GM23338 (cell line): ENCODE measurements around the gene COPB1. TPM values are rescaled to one million over a fixed set of nuclear protein-coding genes. Genes with fewer than 3 reads are reported as not detected.

Experiments used
- ATAC-seq: fragments of 200-7000 bp; cut with Tn5 transposase; 3 replicates; pipeline ENCODE4 v1.9.1; 2020
- DNase-seq: peaks from one replicate; pipeline ENCODE4 v3.0.0-alpha.2; 2015; ENCODE audit warnings: low spot score
- H2AFZ ChIP-seq: fragments of 200-600 bp; sonication (generic); 2 replicates; pipeline ENCODE4 v1.8.0; 2016; ENCODE audit warnings: antibody characterized with exemption, mild to moderate bottlenecking, moderate library complexity
- H3F3A ChIP-seq: fragments of 200-600 bp; sonication (generic); replicated peaks from 2 replicates; pipeline ENCODE4 v1.8.0; 2017; ENCODE audit warnings: antibody characterized with exemption, mixed run types, low read depth
- H3K27ac ChIP-seq: fragments of 200-600 bp; sonication (generic); 2 replicates; pipeline ENCODE4 v1.6.1; 2016; ENCODE audit warnings: low read depth
- H3K27me3 ChIP-seq: fragments of 200-600 bp; sonication (generic); 2 replicates; pipeline ENCODE4 v1.8.0; 2016; ENCODE audit warnings: mild to moderate bottlenecking, mixed run types, moderate library complexity; ENCODE audit not compliant: insufficient read depth
- H3K36me3 ChIP-seq: fragments of 200-600 bp; sonication (generic); 2 replicates; pipeline ENCODE4 v1.8.0; 2016; ENCODE audit warnings: mild to moderate bottlenecking; ENCODE audit not compliant: insufficient read depth
- H3K4me1 ChIP-seq: fragments of 200-600 bp; sonication (generic); 2 replicates; pipeline ENCODE4 v1.8.0; 2016; ENCODE audit warnings: mild to moderate bottlenecking, moderate library complexity; ENCODE audit not compliant: insufficient read depth
- H3K4me2 ChIP-seq: fragments of 200-600 bp; sonication (generic); 2 replicates; pipeline ENCODE4 v1.7.1; 2017; ENCODE audit warnings: mixed run types
- H3K4me3 ChIP-seq: fragments of 200-600 bp; sonication (generic); 2 replicates; pipeline ENCODE4 v1.6.1; 2016; ENCODE audit warnings: mixed run types
- H3K79me2 ChIP-seq: fragments of 200-600 bp; sonication (generic); replicated peaks from 2 replicates; pipeline ENCODE4 v1.8.0; 2017; ENCODE audit warnings: mild to moderate bottlenecking; ENCODE audit not compliant: insufficient read depth
- H3K9me2 ChIP-seq: fragments of 200-600 bp; sonication (generic); 2 replicates; pipeline ENCODE4 v1.8.0; 2017; ENCODE audit not compliant: insufficient read depth
- H4K20me1 ChIP-seq: fragments of 200-600 bp; sonication (generic); replicated peaks from 2 replicates; pipeline ENCODE4 v1.8.0; 2017; ENCODE audit warnings: mild to moderate bottlenecking; ENCODE audit not compliant: insufficient read depth
- H3K27ac Mint-ChIP-seq: 2 replicates; pipeline ENCODE4 v1.8.0; 2020; ENCODE audit warnings: inconsistent platforms, mild to moderate bottlenecking, moderate library complexity, mixed read lengths
- H3K27me3 Mint-ChIP-seq: 3 replicates; pipeline ENCODE4 v1.8.0; 2022; ENCODE audit warnings: low read depth, mild to moderate bottlenecking, moderate library complexity, mixed read lengths, inconsistent platforms; ENCODE audit not compliant: insufficient read depth, poor library complexity
- H3K36me3 Mint-ChIP-seq: 3 replicates; pipeline ENCODE4 v1.8.0; 2021; ENCODE audit warnings: low read depth, mild to moderate bottlenecking, inconsistent platforms, moderate library complexity, mixed read lengths
- H3K4me1 Mint-ChIP-seq: 3 replicates; pipeline ENCODE4 v1.8.0; 2020; ENCODE audit warnings: mild to moderate bottlenecking, inconsistent platforms, mixed read lengths
- H3K4me3 Mint-ChIP-seq: 3 replicates; pipeline ENCODE4 v1.8.0; 2021; ENCODE audit warnings: moderate library complexity, mild to moderate bottlenecking, inconsistent platforms, mixed read lengths
- H3K9me3 Mint-ChIP-seq: 3 replicates; pipeline ENCODE4 v1.8.0; 2020; ENCODE audit warnings: moderate library complexity, mild to moderate bottlenecking, inconsistent platforms, mixed read lengths
- CREB1 ChIP-seq: fragments of 250-450 bp; sonication (Bioruptor Pico); IDR thresholded peaks from 2 replicates; pipeline ENCODE4 v1.5.0; 2020; ENCODE audit warnings: low read depth, mild to moderate bottlenecking, moderate library complexity
- EZH2phosphoT487 ChIP-seq: fragments of 200-600 bp; sonication (generic); IDR thresholded peaks from one replicate; pipeline ENCODE4 v1.8.1; 2018; ENCODE audit warnings: antibody characterized with exemption; ENCODE audit not compliant: unreplicated experiment
- JUNB ChIP-seq: IDR thresholded peaks from one replicate; pipeline ENCODE4 v1.6.1; 2016; ENCODE audit warnings: antibody characterized with exemption; ENCODE audit not compliant: unreplicated experiment
- NANOG ChIP-seq: IDR thresholded peaks from 2 replicates; pipeline ENCODE4 v1.6.1; 2016; ENCODE audit warnings: antibody characterized with exemption, borderline replicate concordance
- POLR2AphosphoS5 ChIP-seq: IDR thresholded peaks from 2 replicates; pipeline ENCODE4 v1.6.1; 2016; ENCODE audit warnings: antibody characterized with exemption, low read depth
- STAT1 ChIP-seq: IDR thresholded peaks from one replicate; pipeline ENCODE4 v1.6.1; 2016; ENCODE audit warnings: antibody characterized with exemption; ENCODE audit not compliant: unreplicated experiment
- ZNF114 ChIP-seq: fragments of 250-450 bp; sonication (Bioruptor Pico); IDR thresholded peaks from 2 replicates; pipeline ENCODE4 v1.5.0; 2020; ENCODE audit warnings: mild to moderate bottlenecking, moderate library complexity
- ZNF331 ChIP-seq: fragments of 250-450 bp; sonication (Bioruptor Pico); IDR thresholded peaks from 2 replicates; pipeline ENCODE4 v1.5.0; 2020; ENCODE audit warnings: low read depth, mild to moderate bottlenecking, moderate library complexity
- polyA plus RNA-seq: library from polyadenylated mRNA; unstranded; fragments of >200 nt; fragmentation: Nextera tagmentation; extraction: Ambion mirVana; gene quantifications from 2 replicates; pipeline ENCODE4 v1.2.1, GENCODE V29; 2016
- total RNA-seq: library from RNA; depleted of rRNA; stranded (reverse); fragments of >200 nt; shearing (Covaris generic); gene quantifications from 2 replicates; pipeline ENCODE4 v1.2.3, GENCODE V29; 2014
- TF ChIP-seq, protein P1 (sequence below), 2 experiments: fragments of 200-600 bp in 1 of 2; sonication (generic) in 1 of 2; conservative IDR thresholded peaks; 2 replicates each; pipeline versions ENCODE4 v1.5.1 to v1.6.1; 2016 to 2017; ENCODE audit warnings: antibody characterized with exemption in 2 of 2, low read depth in 2 of 2, mild to moderate bottlenecking in 2 of 2, moderate library complexity in 1 of 2
- TF ChIP-seq, protein P2 (sequence below): IDR thresholded peaks from one replicate; pipeline ENCODE4 v1.6.1; 2018; ENCODE audit warnings: antibody characterized with exemption; ENCODE audit not compliant: unreplicated experiment
- TF ChIP-seq, protein P3 (sequence below): IDR thresholded peaks from 2 replicates; pipeline ENCODE4 v1.6.1; 2016; ENCODE audit warnings: antibody characterized with exemption

COPB1 gene
- total and polyA plus RNA-seq, 2 experiments from 2014 or later = 42.3 to 104 TPM

DNA sequence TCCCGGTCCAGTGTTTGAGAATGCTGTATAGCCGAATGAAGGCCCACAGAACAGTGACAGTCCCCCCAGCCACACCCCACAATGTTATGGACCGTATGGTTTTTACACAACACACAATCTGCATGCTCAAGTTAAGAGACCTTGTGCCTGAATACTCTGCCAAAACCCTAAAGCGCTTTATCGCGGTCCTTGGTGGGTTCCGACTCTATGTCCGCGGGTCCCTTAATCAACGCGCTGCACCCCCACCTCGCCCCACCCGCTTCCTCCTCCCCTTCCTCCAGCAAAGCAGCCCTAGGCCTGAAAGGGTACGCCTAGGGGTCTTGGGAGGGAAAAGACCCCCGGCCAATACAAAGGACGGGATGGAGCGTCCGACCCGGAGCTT, 442 bp downstream of the COPB1 start (continued):
- TF ChIP-seq, protein P1, sequence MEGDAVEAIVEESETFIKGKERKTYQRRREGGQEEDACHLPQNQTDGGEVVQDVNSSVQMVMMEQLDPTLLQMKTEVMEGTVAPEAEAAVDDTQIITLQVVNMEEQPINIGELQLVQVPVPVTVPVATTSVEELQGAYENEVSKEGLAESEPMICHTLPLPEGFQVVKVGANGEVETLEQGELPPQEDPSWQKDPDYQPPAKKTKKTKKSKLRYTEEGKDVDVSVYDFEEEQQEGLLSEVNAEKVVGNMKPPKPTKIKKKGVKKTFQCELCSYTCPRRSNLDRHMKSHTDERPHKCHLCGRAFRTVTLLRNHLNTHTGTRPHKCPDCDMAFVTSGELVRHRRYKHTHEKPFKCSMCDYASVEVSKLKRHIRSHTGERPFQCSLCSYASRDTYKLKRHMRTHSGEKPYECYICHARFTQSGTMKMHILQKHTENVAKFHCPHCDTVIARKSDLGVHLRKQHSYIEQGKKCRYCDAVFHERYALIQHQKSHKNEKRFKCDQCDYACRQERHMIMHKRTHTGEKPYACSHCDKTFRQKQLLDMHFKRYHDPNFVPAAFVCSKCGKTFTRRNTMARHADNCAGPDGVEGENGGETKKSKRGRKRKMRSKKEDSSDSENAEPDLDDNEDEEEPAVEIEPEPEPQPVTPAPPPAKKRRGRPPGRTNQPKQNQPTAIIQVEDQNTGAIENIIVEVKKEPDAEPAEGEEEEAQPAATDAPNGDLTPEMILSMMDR (conservative IDR thresholded peaks at IDR 0.05; ENCODE audit: low read depth in 2 of 2) = no peak

DNA sequence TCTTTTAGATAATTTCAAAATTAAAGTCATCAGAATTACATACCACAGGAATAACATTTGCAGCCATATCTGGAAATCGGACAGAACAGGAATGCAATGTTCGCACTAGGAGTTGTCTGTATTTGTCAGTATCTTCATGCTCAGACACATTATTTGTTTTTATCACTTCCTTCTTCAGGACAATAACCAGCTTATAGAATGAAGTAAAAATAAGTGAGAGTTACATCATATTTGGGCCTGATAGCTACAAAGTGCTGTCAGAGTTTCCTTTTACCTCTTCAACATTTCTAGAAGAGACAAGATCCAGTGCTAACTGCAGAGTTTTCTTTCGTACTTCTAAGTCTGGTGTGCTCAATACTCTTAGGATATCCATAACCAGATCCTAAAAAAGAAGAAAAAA, 18.9 kb downstream of the COPB1 start:
- H3F3A ChIP-seq = no peaks in the 10 kb centered on the region
- H3K36me3 ChIP-seq = peaks cover 58% of the 10 kb centered on the region
- no peak for ATAC-seq
- H2AFZ ChIP-seq = no peak overlapping the region
- no peaks in the 10 kb centered on the region for H3K27me3 ChIP-seq
- DNase-seq = no peak
- peaks cover 72% of the 10 kb centered on the region for H3K36me3 Mint-ChIP-seq
- H3K4me3 ChIP-seq = no peak overlapping the region
- H3K27ac Mint-ChIP-seq = no peak overlapping the region
- no peak overlapping the region for H3K4me2 ChIP-seq
- no peak overlapping the region for H3K27ac ChIP-seq
- H3K9me2 ChIP-seq = no peaks in the 10 kb centered on the region
- H3K4me1 ChIP-seq = no peaks in the 10 kb centered on the region
- no peaks in the 10 kb centered on the region for H3K79me2 ChIP-seq
- peaks cover 2% of the 10 kb centered on the region for H3K27me3 Mint-ChIP-seq
- H3K4me3 Mint-ChIP-seq = no peak overlapping the region
- no peaks in the 10 kb centered on the region for H3K9me3 Mint-ChIP-seq
- no peaks in the 10 kb centered on the region for H3K4me1 Mint-ChIP-seq
- H4K20me1 ChIP-seq = no peaks in the 10 kb centered on the region
- TF ChIP-seq, protein P2, sequence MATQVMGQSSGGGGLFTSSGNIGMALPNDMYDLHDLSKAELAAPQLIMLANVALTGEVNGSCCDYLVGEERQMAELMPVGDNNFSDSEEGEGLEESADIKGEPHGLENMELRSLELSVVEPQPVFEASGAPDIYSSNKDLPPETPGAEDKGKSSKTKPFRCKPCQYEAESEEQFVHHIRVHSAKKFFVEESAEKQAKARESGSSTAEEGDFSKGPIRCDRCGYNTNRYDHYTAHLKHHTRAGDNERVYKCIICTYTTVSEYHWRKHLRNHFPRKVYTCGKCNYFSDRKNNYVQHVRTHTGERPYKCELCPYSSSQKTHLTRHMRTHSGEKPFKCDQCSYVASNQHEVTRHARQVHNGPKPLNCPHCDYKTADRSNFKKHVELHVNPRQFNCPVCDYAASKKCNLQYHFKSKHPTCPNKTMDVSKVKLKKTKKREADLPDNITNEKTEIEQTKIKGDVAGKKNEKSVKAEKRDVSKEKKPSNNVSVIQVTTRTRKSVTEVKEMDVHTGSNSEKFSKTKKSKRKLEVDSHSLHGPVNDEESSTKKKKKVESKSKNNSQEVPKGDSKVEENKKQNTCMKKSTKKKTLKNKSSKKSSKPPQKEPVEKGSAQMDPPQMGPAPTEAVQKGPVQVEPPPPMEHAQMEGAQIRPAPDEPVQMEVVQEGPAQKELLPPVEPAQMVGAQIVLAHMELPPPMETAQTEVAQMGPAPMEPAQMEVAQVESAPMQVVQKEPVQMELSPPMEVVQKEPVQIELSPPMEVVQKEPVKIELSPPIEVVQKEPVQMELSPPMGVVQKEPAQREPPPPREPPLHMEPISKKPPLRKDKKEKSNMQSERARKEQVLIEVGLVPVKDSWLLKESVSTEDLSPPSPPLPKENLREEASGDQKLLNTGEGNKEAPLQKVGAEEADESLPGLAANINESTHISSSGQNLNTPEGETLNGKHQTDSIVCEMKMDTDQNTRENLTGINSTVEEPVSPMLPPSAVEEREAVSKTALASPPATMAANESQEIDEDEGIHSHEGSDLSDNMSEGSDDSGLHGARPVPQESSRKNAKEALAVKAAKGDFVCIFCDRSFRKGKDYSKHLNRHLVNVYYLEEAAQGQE = no peak
- TF ChIP-seq STAT1 (no peak), EZH2phosphoT487 (no peak), CREB1 (no peak), NANOG (no peak), POLR2AphosphoS5 (no peak), ZNF331 (CRISPR knock-in tag) (no peak), JUNB (no peak), ZNF114 (no peak)
- TF ChIP-seq, protein P1 (conservative IDR thresholded peaks at IDR 0.05; ENCODE audit: low read depth in 2 of 2) = no peak
- TF ChIP-seq, protein P3, sequence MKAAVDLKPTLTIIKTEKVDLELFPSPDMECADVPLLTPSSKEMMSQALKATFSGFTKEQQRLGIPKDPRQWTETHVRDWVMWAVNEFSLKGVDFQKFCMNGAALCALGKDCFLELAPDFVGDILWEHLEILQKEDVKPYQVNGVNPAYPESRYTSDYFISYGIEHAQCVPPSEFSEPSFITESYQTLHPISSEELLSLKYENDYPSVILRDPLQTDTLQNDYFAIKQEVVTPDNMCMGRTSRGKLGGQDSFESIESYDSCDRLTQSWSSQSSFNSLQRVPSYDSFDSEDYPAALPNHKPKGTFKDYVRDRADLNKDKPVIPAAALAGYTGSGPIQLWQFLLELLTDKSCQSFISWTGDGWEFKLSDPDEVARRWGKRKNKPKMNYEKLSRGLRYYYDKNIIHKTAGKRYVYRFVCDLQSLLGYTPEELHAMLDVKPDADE = no peak
